Keratinocyte (primary cell): ENCODE measurements around the gene ANKZF1.

Experiments
- CTCF ChIP-seq, 3 experiments: IDR thresholded peaks in 1 of 3; conservative IDR thresholded peaks in 1 of 3; optimal IDR thresholded peaks in 1 of 3; 2 replicates in 2 of 3; 3 replicates in 1 of 3; pipeline versions ENCODE3 to v1.5.1; 2011; ENCODE audit warnings: low read length in 3 of 3, mild to moderate bottlenecking in 3 of 3, moderate library complexity in 2 of 3, control low read depth in 1 of 3, inconsistent platforms in 1 of 3; ENCODE audit not compliant: insufficient read depth in 2 of 3; ENCODE audit errors: extremely low read depth in 1 of 3
- EZH2 ChIP-seq: IDR thresholded peaks from one replicate; pipeline ENCODE4 v1.6.1; 2012; ENCODE audit warnings: inconsistent platforms, mild to moderate bottlenecking, low read length, moderate library complexity

- TF ChIP-seq CTCF (optimal IDR thresholded peaks at IDR 0.05 in 1 of 3, IDR thresholded peaks at IDR 0.05 in 1 of 3, conservative IDR thresholded peaks at IDR 0.05 in 1 of 3; ENCODE audit: extremely low read depth in 1 of 3, insufficient read depth in 2 of 3, low read length in 3 of 3), result no peak
- TF ChIP-seq EZH2, result no peak
Observed at GRCh38 chr2:219243291-219243761, 13.7 kb downstream of the ANKZF1 start.
